HG02884 (cell line): ENCODE measurements around the gene ENHO.

Experiments used
- ATAC-seq: cut with Tn5 transposase; IDR thresholded peaks from one replicate; pipeline ENCODE4 v1.9.1; 2021; ENCODE audit warnings: mild to moderate bottlenecking, moderate library complexity; ENCODE audit not compliant: unreplicated experiment

Gene ENHO

GRCh38 chr9:34555936-34556525, 33.2 kb upstream of the ENHO start:
- no peak for ATAC-seq

DNA sequence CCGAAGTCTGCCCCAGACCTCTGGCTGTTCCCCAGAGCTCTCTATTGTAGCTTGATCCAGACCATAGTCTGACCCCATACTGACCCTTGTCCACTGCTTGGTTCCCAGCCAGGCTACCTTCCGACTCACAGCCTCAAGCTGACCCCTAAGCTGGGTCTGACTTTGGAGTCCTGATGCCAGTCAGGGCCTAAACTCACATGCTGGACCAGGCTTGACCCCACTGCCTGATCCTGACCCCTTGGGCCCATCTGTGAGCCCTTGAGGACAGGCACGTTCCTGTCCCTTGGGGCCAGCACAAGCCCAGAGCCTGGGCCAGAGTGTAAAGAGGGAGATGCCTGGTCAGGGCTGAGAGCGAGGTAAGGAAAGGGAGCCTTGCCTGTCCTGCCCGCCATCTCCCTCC, 32.7 kb upstream of the ENHO start:
- no peak for ATAC-seq

- no peak for ATAC-seq
Measured at GRCh38 chr9:34555002-34555348, 32.2 kb upstream of the ENHO start.

DNA sequence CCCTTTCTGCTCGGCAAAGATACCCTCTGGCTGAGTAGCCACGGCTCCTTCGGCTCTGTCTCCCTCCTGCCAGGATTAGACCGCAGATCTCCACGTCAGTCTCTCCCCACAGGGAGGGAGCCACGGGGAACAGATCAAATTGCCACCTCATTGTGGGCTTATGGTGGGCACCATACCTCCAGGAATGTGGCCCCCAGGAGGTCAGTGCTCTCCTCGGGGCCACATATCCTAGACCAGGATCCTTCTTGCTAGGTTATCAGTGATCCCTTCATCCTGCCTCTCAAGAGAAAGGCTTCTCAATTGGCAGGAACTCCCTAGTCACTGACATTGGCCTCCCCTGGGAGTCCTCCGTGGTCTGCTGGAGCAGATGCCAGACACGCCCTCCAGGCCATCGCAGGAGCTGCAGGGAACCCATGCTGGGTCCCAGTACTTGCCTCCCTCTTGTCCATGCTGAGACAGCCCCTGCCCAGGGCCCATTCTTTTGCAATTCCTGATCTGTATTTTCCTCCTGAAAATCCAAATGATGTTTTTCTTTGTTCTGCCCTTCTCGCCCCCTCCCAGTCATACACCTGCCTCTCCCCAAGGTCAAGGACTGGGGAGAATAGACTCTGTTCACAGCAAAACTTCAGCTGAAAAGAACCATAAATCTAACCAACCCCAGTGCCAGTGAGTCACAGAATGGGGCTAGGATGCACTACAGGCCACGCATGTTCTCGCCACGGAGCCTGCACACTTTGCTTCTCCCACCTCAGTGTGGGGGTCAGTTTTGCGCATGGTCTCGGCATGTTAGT, 31.6 kb upstream of the ENHO start:
- ATAC-seq: no peak

DNA sequence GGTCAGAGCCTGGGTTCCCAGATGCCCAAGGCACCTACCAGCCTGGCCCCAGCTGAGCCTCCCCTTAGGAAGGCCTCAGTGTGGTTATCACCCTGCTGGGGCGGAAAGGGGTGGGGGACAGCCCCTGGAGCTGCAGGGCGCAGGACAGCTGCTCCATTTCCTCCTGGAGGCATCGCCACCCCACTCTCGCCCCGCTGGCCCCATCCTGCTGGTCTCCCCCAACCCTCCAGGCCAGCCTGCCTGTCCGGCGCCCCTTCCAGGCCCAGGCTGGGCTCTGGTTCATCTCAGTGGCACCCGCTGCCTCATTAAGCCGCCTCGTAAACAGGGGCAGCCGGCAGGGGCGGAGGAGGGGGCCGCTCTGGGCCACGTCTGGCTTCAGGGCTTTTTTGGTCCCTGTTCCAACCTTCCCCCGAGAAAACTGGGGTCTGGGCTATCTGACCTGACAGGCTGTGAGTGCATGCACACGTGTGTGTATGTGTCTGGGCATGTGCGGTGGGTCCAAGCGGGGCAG, 30.8 kb upstream of the ENHO start:
- no peak for ATAC-seq

- ATAC-seq: no peak
Measured at GRCh38 chr9:34552986-34553385, 30.2 kb upstream of the ENHO start.

GRCh38 chr9:34552606-34552981, 29.8 kb upstream of the ENHO start:
- no peak for ATAC-seq

DNA sequence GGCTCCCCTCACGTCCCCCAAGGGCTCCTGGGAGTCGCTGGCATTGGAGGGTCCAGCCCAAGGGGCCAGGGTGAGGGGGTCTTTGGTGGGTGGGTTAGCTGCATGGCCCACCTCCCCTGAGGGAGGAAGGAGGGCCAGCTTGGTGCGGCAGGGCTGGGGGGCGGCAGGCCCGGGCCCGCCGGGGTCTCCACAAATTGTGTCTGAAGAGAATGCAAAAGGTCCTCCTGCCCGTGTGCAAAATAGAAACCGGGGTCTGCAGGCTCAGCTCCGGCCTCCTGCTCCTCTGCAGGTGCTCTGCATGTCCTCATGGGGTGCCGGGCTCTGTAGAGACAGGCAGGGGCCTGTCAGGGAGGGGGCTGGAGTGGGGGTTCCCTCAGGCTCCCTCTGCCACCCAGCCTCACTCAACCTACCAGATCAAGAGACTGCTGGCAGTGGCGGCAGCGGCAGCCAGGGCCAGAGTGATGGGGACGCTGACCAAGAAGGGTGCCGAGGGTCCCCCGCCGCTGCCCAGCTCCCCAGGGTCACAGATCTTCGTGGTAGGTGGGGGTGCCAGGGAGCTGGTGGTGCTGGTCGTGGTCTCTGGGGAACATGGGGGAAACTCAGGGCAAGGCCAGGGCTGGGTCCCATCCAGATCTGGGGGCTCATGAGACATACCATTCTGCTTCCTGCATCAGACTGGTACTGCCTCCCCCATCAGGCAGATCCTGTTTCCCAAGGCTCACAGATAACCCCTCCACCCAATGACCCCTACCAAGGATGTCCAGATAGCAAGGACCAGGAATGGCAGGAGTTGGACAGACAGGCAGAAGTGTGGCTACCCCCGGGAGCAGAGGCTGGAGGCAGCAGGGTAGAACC, 29.2 kb upstream of the ENHO start:
- no peak for ATAC-seq

GRCh38 chr9:34550681-34551270, 28.0 kb upstream of the ENHO start:
- no peak for ATAC-seq

DNA sequence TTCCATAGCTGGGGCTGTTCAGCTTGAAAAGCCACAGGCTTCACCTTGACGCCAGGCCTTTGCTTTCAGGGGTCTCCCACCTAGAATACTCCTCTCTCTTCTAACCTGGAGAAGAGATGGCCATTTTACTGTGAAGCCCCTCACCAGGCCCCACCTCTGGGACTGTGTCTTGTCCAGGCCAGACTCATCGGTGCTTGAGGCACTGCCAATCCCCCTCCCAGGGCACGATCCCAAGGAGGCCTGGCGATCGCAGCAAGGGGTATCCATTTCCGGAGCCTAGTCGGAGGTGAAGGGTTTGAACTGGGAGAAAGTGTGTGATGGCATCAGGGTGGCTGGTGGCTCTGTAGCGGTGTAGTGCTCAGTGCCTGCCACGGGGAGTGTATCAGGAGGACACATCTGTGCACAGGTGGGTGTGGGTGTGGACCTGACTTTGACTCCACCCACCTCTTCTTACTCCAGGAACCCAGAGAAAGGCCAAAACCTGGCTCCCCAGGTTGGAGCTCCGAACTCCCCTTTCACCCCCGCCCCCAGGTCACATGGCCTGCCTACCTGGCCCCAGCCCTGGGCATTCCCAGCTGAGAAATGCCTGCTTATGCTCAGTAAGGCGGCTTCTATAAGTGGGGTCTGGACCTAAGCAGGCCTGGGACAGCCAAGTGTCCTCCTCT, 27.4 kb upstream of the ENHO start:
- no peak for ATAC-seq

DNA sequence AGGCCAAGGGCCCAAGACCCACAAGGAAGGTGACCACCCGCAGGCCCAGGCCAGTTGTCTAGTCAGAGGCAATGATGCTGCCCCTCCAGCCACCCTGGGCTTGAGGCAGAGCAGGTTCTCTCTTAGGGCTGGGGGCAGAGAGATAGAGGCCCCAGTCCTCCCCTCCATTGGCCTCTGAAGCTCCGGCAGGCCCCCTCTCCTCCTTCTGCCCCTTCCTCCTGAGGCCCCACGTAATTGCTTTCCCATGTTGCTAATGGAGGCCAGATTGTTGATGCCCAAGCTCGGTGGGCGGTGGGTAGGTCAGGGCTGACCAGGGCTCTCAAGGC, 26.6 kb upstream of the ENHO start:
- no peak for ATAC-seq

- ATAC-seq: no peak
Measured at GRCh38 chr9:34547960-34548611, 25.3 kb upstream of the ENHO start.

DNA sequence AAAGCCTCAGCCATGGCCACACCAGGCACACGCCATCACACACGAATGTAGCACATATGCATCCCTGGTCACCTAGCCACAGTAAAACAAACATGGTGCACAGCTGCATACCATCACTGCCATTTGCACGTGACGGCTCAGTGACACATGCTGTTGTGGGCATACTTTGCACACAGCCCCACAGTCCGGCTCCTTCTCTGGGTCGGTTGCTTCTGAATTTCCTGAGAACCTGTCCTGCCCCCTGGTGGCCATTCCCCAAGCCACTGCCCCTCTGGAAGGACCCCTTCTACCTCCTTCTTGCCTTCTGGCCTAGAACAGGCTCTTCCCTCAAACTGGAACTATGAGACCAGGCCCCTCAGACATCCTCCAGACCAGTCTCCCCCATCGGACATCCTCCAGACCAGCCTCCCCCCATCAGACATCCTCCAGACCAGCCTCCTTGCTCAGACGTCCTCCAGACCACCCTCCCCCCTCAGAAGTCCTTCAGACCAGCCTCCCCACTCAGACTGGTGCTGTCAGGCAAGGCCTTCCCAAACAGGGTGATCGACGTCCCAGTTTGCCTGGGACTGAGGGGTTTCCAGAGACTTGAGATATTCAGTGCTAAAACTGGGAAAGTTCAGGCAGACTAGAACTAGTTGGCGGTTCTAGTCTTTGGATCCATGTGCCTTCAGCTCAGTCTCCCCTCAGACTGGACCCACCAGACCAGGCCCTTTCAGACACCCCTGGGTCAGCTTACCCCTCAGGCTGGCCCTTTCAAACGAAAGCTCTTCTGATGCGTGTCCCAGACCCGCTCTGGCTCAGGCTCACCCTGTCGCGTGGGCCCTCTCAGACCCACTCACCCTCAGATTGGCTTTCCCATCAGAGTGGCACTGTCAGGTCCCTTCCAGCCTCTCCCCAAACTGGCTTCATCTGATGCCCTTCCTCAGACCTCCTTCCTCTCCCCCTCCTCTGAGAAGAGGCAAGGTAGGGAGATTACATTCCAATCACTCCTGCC, 24.3 kb upstream of the ENHO start:
- ATAC-seq: no peak

DNA sequence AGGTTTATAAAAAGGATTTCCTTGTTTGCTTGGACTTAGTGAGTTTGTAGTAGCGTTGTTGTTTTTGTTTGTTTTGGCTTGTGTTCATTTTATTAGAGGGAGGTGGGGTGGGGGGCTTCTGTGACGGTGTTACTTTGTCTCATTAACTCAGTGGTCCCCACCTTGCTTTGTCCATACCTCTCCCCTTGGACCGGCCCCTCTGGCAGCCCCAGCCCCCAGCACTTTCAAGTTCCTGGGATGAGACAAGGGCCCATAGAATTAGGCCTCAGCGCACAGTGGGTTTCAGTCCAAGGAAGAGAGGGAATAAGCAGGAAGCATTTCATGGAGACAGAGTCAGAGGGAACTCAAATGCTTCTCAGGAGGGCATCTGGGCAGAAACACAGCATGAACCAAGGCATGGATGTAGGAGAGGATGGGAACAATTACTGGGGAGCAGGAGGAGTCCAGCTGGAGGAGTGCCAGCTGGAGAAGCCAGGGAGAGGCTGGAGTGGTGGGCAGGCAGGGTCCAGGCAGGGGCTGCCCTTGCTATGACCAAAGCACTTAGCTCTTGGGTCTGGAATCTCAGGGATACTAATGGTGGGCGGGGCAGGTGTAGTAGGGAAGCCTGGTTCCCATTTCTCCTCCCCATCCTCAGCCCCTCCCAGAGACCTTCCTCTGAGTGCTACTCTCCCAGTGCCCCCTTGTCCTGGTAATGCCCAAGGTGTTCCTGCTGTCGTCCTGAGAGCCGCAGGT, 23.5 kb upstream of the ENHO start:
- no peak for ATAC-seq

GRCh38 chr9:34545497-34545896, 22.7 kb upstream of the ENHO start:
- ATAC-seq: no peak

DNA sequence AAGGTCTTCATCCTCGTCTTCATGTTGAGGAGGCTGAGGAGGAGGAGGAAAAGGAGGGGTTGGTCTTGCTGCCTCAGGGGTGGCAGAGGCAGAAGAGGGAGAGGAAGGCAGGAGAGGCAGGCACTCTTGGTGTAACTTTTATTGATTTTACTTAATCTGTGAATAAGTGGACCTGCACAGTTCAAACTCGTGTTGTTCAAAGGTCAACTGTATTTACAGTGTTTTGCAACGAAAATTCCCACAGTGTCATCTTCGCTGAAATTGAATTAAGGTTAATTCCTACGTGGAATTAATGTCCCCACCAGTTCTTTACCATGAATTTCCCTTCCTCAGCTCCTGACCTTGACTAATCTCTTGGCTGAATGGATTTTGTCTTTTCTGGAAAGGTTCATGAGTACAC, 21.2 kb upstream of the ENHO start:
- ATAC-seq: no peak

DNA sequence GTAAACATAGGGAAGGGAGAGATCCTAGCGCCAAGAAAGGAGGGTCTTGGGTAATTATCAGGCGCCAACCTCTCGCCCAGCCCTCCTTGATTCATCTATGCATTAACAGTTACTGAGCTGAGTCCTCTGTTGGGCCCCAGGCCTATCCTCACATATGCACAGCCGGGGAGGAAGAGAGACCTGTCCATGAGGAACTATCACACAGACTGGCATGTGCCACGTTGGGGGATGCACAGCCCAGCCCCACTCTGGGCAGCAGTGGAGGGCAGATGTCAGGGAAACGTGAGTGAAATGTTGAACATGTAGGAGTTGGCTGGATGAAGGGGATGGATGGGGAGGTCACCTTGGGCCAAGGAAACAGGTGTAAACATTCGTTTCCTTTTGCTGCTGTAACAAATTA, 18.8 kb upstream of the ENHO start:
- ATAC-seq: no peak

GRCh38 chr9:34540827-34541226, 18.0 kb upstream of the ENHO start:
- ATAC-seq: no peak

DNA sequence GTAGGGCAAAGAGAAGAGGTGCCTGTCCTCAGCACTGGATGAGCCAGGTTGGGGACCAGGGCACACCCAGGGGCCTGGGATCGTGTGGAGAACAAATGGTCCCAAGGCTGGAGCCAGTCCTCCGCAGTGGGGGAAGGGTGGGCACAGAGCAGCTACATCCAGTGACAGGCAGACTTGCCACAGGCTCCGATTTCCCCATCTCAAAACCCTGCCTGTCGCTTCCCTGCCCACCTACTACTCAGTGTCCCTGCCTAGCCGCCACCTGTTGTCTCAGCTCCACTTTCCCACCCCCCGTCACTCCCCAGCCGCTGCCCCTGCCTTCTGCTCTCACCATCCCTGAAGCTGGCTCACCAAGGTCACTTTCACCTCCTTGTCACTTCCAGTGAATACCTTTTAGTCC, 13.9 kb upstream of the ENHO start:
- ATAC-seq: no peak
